ENCODE results near the gene MFN2. TPM values are rescaled to one million over a fixed set of nuclear protein-coding genes. Genes with fewer than 3 reads are reported as not detected.

Gene MFN2
- total and polyA plus RNA-seq, 8 donors, result 45.4 to 82.0 (median 52.0) TPM

- no peak overlapping the region for H3K27ac ChIP-seq
- TF ChIP-seq CTCF (IDR thresholded peaks at IDR 0.05), result no peak
- DNase-seq, result no peak
- H3K4me3 ChIP-seq, result no peak overlapping the region
- peaks cover 0 to 20% of the 10 kb centered on the region in 2 donors for H3K4me1 ChIP-seq
- H3K9me3 ChIP-seq, result no peaks in the 10 kb centered on the region
- intact Hi-C loops (cut with DNase I), result no loop called here
- peaks cover 0 to 49% of the 10 kb centered on the region in 2 donors for H3K36me3 ChIP-seq
- no peak for ATAC-seq
- no peaks in the 10 kb centered on the region for H3K27me3 ChIP-seq
These were observed 39.9 kb upstream of the MFN2 start for GRCh38 chr1:11940260-11940921.

DNA sequence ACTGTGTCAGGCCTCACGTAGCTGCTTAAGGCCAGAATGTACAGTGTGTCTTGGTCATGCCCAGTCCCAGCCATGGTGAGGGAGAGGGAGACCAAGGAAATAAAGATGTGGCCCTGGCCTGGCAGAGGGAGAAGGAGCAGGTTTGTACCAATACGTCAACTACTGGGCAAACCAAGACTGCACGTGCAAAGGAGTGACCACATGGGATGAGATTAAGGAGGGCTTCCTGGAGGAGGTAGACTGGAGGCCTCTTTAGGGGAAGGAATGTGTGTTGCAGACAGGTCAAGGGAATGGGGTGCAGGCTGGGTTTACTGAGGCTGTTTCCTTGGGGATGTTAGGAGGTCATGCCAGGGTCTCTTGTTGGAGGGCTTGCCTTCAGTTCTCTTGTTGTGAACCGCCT is 38.0 kb upstream of the MFN2 start:
- Histone ChIP-seq H3K36me3 (peaks cover 0 to 41% of the 10 kb centered on the region in 2 donors), H3K4me3 (no peak overlapping the region), H3K4me1 (peaks cover 0 to 5% of the 10 kb centered on the region in 2 donors), H3K27me3 (no peaks in the 10 kb centered on the region), H3K27ac (no peak overlapping the region), H3K9me3 (no peaks in the 10 kb centered on the region)
- DNase-seq (no peak), ATAC-seq (no peak)
- no peak for TF ChIP-seq CTCF (IDR thresholded peaks at IDR 0.05)
- intact Hi-C loops (cut with DNase I), result no loop called here

GRCh38 chr1:11943619-11944018 is 36.6 kb upstream of the MFN2 start:
- ATAC-seq, result no peak
- Histone ChIP-seq H3K9me3 (no peaks in the 10 kb centered on the region), H3K4me1 (no peaks in the 10 kb centered on the region), H3K27ac (no peak overlapping the region), H3K27me3 (no peaks in the 10 kb centered on the region), H3K36me3 (peaks cover 0 to 50% of the 10 kb centered on the region in 2 donors), H3K4me3 (no peak overlapping the region)
- DNase-seq, result no peak
- TF ChIP-seq CTCF (IDR thresholded peaks at IDR 0.05), result no peak
- intact Hi-C loops (cut with DNase I), result no loop called here

DNA sequence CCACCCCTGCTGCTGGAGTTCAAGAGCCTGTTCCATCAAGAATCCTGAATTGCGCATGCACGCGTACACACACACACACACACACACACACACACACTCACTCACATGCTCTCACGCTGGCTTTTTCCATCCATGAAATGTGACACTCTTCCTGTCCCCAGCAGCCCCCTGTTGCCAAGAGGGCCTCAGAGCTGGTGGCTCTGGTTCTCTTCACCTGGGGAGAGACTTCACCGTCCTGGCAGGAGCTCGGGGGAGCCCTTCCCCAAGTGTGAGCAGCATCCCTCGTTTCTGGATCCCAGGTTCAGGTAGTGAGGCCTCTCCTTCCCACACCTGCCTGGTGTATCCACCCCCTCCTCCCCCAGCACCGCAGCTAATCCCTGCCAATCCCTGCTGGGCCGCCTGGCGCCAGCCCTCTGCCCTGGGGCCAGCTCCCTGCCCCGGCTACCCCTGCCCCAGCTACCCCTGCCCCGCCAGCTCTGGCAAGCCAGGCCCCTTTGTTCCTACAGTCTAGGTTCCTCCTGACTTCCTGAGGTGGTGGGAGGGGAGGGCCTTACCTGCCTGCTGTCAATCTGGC is 35.8 kb upstream of the MFN2 start:
- H3K4me3 ChIP-seq, result no peak overlapping the region
- H3K27ac ChIP-seq, result no peak overlapping the region
- DNase-seq, result peak in 1 of 4 donors; percentile 69
- intact Hi-C loops (cut with DNase I), result no loop called here
- H3K4me1 ChIP-seq, result no peaks in the 10 kb centered on the region
- peaks cover 0 to 57% of the 10 kb centered on the region in 2 donors for H3K36me3 ChIP-seq
- H3K9me3 ChIP-seq, result no peaks in the 10 kb centered on the region
- ATAC-seq, result peak; percentile 54
- H3K27me3 ChIP-seq, result no peaks in the 10 kb centered on the region
- no peak for TF ChIP-seq CTCF (IDR thresholded peaks at IDR 0.05)

GRCh38 chr1:11946647-11947046 is 33.6 kb upstream of the MFN2 start:
- H3K4me3 ChIP-seq, result no peak overlapping the region
- H3K27me3 ChIP-seq, result no peaks in the 10 kb centered on the region
- intact Hi-C loops (cut with DNase I), result no loop called here
- TF ChIP-seq CTCF (IDR thresholded peaks at IDR 0.05), result no peak
- H3K36me3 ChIP-seq, result peaks cover 0 to 69% of the 10 kb centered on the region in 2 donors
- no peak for DNase-seq
- no peak for ATAC-seq
- H3K27ac ChIP-seq, result no peak overlapping the region
- H3K4me1 ChIP-seq, result no peaks in the 10 kb centered on the region
- H3K9me3 ChIP-seq, result no peaks in the 10 kb centered on the region
